Neural cell (in vitro differentiated cells): Measurements from ENCODE around the gene PFKP.

Experiments
- RAD21 ChIP-seq: fragments of 450-650 bp; conservative IDR thresholded peaks from 2 replicates; pipeline ENCODE4 v1.6.1; 2014; ENCODE audit warnings: antibody characterized with exemption, mild to moderate bottlenecking, moderate library complexity
- TF ChIP-seq, protein P1 (sequence below): fragments of 450-650 bp; IDR thresholded peaks from 2 replicates; pipeline ENCODE4 v1.5.1; 2014; ENCODE audit warnings: antibody characterized with exemption, mild to moderate bottlenecking, moderate library complexity; ENCODE audit not compliant: poor library complexity, severe bottlenecking

DNA sequence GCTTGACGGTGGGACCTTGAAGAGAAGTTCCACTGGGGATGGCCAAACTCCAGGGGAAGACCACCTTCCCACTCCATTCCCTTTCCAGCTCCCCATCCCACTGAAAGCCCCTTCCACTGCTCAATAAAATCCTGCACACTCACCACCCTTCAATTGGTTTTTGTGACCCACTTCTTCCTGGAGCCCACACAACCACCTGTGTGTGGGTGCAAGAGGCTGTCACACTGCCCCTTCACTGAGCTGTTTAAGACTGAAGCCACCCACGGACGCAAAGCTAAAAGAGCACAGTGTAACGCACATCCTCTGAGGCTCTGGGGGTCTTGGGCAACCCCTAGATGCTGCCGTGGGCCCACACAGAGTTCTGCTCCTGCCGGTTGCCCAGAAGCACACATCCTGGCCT is 118.0 kb downstream of the PFKP start:
- TF ChIP-seq, protein P1, sequence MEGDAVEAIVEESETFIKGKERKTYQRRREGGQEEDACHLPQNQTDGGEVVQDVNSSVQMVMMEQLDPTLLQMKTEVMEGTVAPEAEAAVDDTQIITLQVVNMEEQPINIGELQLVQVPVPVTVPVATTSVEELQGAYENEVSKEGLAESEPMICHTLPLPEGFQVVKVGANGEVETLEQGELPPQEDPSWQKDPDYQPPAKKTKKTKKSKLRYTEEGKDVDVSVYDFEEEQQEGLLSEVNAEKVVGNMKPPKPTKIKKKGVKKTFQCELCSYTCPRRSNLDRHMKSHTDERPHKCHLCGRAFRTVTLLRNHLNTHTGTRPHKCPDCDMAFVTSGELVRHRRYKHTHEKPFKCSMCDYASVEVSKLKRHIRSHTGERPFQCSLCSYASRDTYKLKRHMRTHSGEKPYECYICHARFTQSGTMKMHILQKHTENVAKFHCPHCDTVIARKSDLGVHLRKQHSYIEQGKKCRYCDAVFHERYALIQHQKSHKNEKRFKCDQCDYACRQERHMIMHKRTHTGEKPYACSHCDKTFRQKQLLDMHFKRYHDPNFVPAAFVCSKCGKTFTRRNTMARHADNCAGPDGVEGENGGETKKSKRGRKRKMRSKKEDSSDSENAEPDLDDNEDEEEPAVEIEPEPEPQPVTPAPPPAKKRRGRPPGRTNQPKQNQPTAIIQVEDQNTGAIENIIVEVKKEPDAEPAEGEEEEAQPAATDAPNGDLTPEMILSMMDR: no peak
- no peak for TF ChIP-seq RAD21
